CD4-positive, alpha-beta memory T cell (primary cell): Measurements from ENCODE around the gene AK5. TPM values are rescaled to one million over a fixed set of nuclear protein-coding genes. Genes with fewer than 3 reads are reported as not detected.
"Not testable (repeated sequence)": the region's sequence is repeated elsewhere in the genome, so short reads cannot be mapped to it uniquely, and the experiment has no call there.

Source experiments
- CTCF ChIA-PET: fragments of 350-600 bp; sonication (Branson Sonifier 250); formaldehyde crosslinking; loops from one replicate; lab custom pipeline; 2021; ENCODE audit warnings: inconsistent platforms; ENCODE audit not compliant: partially characterized antibody; lab: Charles Lee
- POLR2A ChIA-PET: fragments of 350-600 bp; sonication (Branson Sonifier 250); formaldehyde crosslinking; loops from one replicate; lab custom pipeline; 2021; ENCODE audit not compliant: partially characterized antibody; lab: Charles Lee
- DNase-seq, 5 donors: peaks; one replicate each; pipeline versions ENCODE4 v3.0.0 to v3.0.0-alpha.2; 2020 to 2022; ENCODE audit warnings: mixed read lengths in 1 of 5
- H3K27ac ChIP-seq: one replicate; pipeline ENCODE4 v1.7.0; 2013; ENCODE audit warnings: low read depth, low read length
- H3K27me3 ChIP-seq: 2 replicates; pipeline ENCODE4 v1.7.0; 2013; ENCODE audit warnings: mild to moderate bottlenecking, low read length, moderate library complexity; ENCODE audit not compliant: insufficient read depth
- H3K36me3 ChIP-seq: 2 replicates; pipeline ENCODE4 v1.7.0; 2013; ENCODE audit warnings: mild to moderate bottlenecking, low read length, moderate library complexity; ENCODE audit not compliant: insufficient read depth
- H3K4me1 ChIP-seq: 2 replicates; pipeline ENCODE4 v1.7.0; 2013; ENCODE audit warnings: mild to moderate bottlenecking, low read length, moderate library complexity; ENCODE audit not compliant: insufficient read depth
- H3K4me3 ChIP-seq, 2 donors: one replicate each; pipeline ENCODE4 v1.7.0; 2013; ENCODE audit warnings: low read length in 2 of 2, mild to moderate bottlenecking in 1 of 2
- H3K9me3 ChIP-seq, 2 donors: one replicate each; pipeline ENCODE4 v1.7.0; 2013; ENCODE audit warnings: low read length in 2 of 2, control low read depth in 1 of 2; ENCODE audit not compliant: control insufficient read depth in 1 of 2
- H3K27ac Mint-ChIP-seq, 7 donors: one replicate each; pipeline ENCODE4 v1.8.0; 2020 to 2021; ENCODE audit warnings: mixed read lengths in 7 of 7, mild to moderate bottlenecking in 6 of 7, inconsistent platforms in 3 of 7, moderate library complexity in 3 of 7
- H3K27me3 Mint-ChIP-seq, 2 donors: one replicate each; pipeline ENCODE4 v1.8.0; 2020 to 2021; ENCODE audit warnings: mixed read lengths in 2 of 2
- H3K36me3 Mint-ChIP-seq, 2 donors: one replicate each; pipeline ENCODE4 v1.8.0; 2020 to 2021; ENCODE audit warnings: mixed read lengths in 2 of 2, inconsistent platforms in 1 of 2, mild to moderate bottlenecking in 1 of 2
- H3K4me1 Mint-ChIP-seq, 4 donors: one replicate each; pipeline ENCODE4 v1.8.0; 2020 to 2021; ENCODE audit warnings: mixed read lengths in 4 of 4, mild to moderate bottlenecking in 1 of 4
- H3K4me3 Mint-ChIP-seq, 8 donors: one replicate each; pipeline ENCODE4 v1.8.0; 2020 to 2021; ENCODE audit warnings: mixed read lengths in 8 of 8, mild to moderate bottlenecking in 7 of 8, moderate library complexity in 6 of 8, inconsistent platforms in 3 of 8
- H3K9me3 Mint-ChIP-seq, 8 donors: one replicate each; pipeline ENCODE4 v1.8.0; 2020 to 2021; ENCODE audit warnings: mixed read lengths in 8 of 8, mild to moderate bottlenecking in 5 of 8, inconsistent platforms in 3 of 8, moderate library complexity in 1 of 8
- intact Hi-C: fragments of 100-400 bp; cut with micrococcal nuclease; formaldehyde crosslinking; loops from one replicate; pipeline ENCODE4 v1.15.1; 2023
- polyA plus RNA-seq, 2 donors: library from polyadenylated mRNA; unstranded; fragments of 300-500 nt; fragmentation: Illumina TruSeq; gene quantifications; one replicate each; pipeline ENCODE4 v1.2.3, GENCODE V29; 2021
- total RNA-seq, 2 experiments: library from RNA; stranded (reverse); gene quantifications; one replicate each; pipeline ENCODE4 v1.2.3, GENCODE V29; 2021

The AK5 gene
- total and polyA plus RNA-seq, 4 experiments from 2014 or later = 17.0 to 25.5 (median 19.3) TPM

- Mint-ChIP-seq H3K27ac (peak overlapping the region in 3 of 7 donors; percentile 16 to 76 (median 56)), H3K27me3 (no peaks in the 10 kb centered on the region), H3K9me3 (peaks cover 0 to 16% (median 1%) of the 10 kb centered on the region in 8 donors), H3K36me3 (peaks cover 2 to 13% of the 10 kb centered on the region in 2 donors), H3K4me3 (peak overlapping the region in 3 of 8 donors; percentile 10 to 37 (median 36)), H3K4me1 (peaks cover 7 to 18% (median 9%) of the 10 kb centered on the region in 4 donors)
- Histone ChIP-seq H3K9me3 (no peaks in the 10 kb centered on the region), H3K36me3 (no peaks in the 10 kb centered on the region), H3K27me3 (no peaks in the 10 kb centered on the region), H3K4me1 (peaks cover 11% of the 10 kb centered on the region), H3K4me3 (no peak overlapping the region), H3K27ac (no peak overlapping the region)
- no peak for DNase-seq
- POLR2A ChIA-PET = interaction anchor here (1.8 kb wide), 1 partner anchor 22 kb away, joined by 4 read pairs; the partner anchor contains the start of gene AK5
- CTCF ChIA-PET = no interaction called here
- intact Hi-C loops = no loop called here
Measured at GRCh38 chr1:77303387-77303786, 21.6 kb downstream of the AK5 start.

GRCh38 chr1:77308889-77309621, 27.2 kb downstream of the AK5 start:
- peak in 4 of 5 donors; percentile 4 to 10 (median 6) for DNase-seq

GRCh38 chr1:77310924-77311323, 29.1 kb downstream of the AK5 start:
- POLR2A ChIA-PET = interaction anchor here (0.6 kb wide), 1 partner anchor 10 kb away, joined by 3 read pairs; no protein-coding TSS in a partner anchor
- H3K36me3 Mint-ChIP-seq = peaks cover 2 to 4% of the 10 kb centered on the region in 2 donors
- Histone ChIP-seq H3K4me3 (no peak overlapping the region), H3K27ac (no peak overlapping the region), H3K9me3 (no peaks in the 10 kb centered on the region), H3K4me1 (peaks cover 21% of the 10 kb centered on the region), H3K36me3 (no peaks in the 10 kb centered on the region), H3K27me3 (no peaks in the 10 kb centered on the region)
- DNase-seq = no peak
- peaks cover 21 to 45% (median 32%) of the 10 kb centered on the region in 4 donors for H3K4me1 Mint-ChIP-seq
- H3K27ac Mint-ChIP-seq = peak overlapping the region in 2 of 7 donors; percentile 1 to 70
- intact Hi-C loops = no loop called here
- H3K27me3 Mint-ChIP-seq = peaks cover 1 to 3% of the 10 kb centered on the region in 2 donors
- H3K4me3 Mint-ChIP-seq = peak overlapping the region in 1 of 8 donors; percentile 61
- peaks cover 0 to 10% (median 1%) of the 10 kb centered on the region in 8 donors for H3K9me3 Mint-ChIP-seq
- CTCF ChIA-PET = interaction anchor here (1.0 to 1.4 kb wide), 3 partner anchors 11 to 149 kb away, joined by 3 read pairs; no protein-coding TSS in a partner anchor

More at GRCh38 chr1:77308889-77309621, 27.2 kb downstream of the AK5 start:
- Histone ChIP-seq H3K27me3 (no peaks in the 10 kb centered on the region), H3K9me3 (no peaks in the 10 kb centered on the region), H3K36me3 (no peaks in the 10 kb centered on the region), H3K4me3 (no peak overlapping the region), H3K27ac (no peak overlapping the region), H3K4me1 (peaks cover 21% of the 10 kb centered on the region)
- intact Hi-C loops = no loop called here
- Mint-ChIP-seq H3K9me3 (peaks cover 0 to 16% (median 2%) of the 10 kb centered on the region in 8 donors), H3K27ac (peak overlapping the region; percentile 14 to 82 (median 75)), H3K4me3 (peak overlapping the region; percentile 26 to 73 (median 64)), H3K4me1 (peaks cover 23 to 46% (median 33%) of the 10 kb centered on the region in 4 donors), H3K27me3 (peaks cover 1 to 3% of the 10 kb centered on the region in 2 donors), H3K36me3 (peaks cover 2 to 9% of the 10 kb centered on the region in 2 donors)
- CTCF ChIA-PET = interaction anchor here (1.0 to 1.9 kb wide), 3 partner anchors 9 to 224 kb away, joined by 3 to 10 read pairs (median 6); partner anchors contain the start of gene AK5
- POLR2A ChIA-PET = interaction anchor here (0.6 to 1.7 kb wide), 7 partner anchors 27 to 197 kb away, joined by 3 to 10 read pairs (median 3); partner anchors contain the start of genes AK5 and PIGK

GRCh38 chr1:77312364-77312763, 30.5 kb downstream of the AK5 start:
- H3K27me3 ChIP-seq, H3K4me3 ChIP-seq, H3K36me3 ChIP-seq, DNase-seq, H3K4me3 Mint-ChIP-seq, H3K9me3 Mint-ChIP-seq, H3K27me3 Mint-ChIP-seq, POLR2A ChIA-PET, H3K36me3 Mint-ChIP-seq, H3K27ac ChIP-seq, H3K9me3 ChIP-seq: not testable (repeated sequence)
- peaks cover 21% of the 10 kb centered on the region for H3K4me1 ChIP-seq
- peak overlapping the region in 2 of 7 donors; percentile 18 to 77 for H3K27ac Mint-ChIP-seq
- CTCF ChIA-PET = interaction anchor here (0.7 to 3.0 kb wide), 5 partner anchors 13 to 225 kb away, joined by 3 to 13 read pairs (median 3); no protein-coding TSS in a partner anchor
- H3K4me1 Mint-ChIP-seq = peaks cover 21 to 44% (median 31%) of the 10 kb centered on the region in 4 donors
- intact Hi-C loops = loop anchor here (2.0 kb wide), 1 partner anchor 222 kb away; no protein-coding TSS in a partner anchor

GRCh38 chr1:77313491-77313890, 31.7 kb downstream of the AK5 start:
- Mint-ChIP-seq H3K27me3 (peaks cover 1 to 3% of the 10 kb centered on the region in 2 donors), H3K36me3 (peaks cover 2 to 8% of the 10 kb centered on the region in 2 donors), H3K4me1 (peaks cover 18 to 34% (median 26%) of the 10 kb centered on the region in 4 donors), H3K27ac (peak overlapping the region in 1 of 7 donors; percentile 37), H3K9me3 (peaks cover 0 to 3% (median 0%) of the 10 kb centered on the region in 8 donors), H3K4me3 (peak overlapping the region in 1 of 8 donors; percentile 26)
- ChIA-PET CTCF (interaction anchor here (1.0 to 3.0 kb wide), 9 partner anchors 14 to 224 kb away, joined by 3 to 13 read pairs (median 4); no protein-coding TSS in a partner anchor), POLR2A (interaction anchor here (2.2 kb wide), 1 partner anchor 32 kb away, joined by 10 read pairs; the partner anchor contains the start of gene AK5)
- no peak overlapping the region for H3K4me3 ChIP-seq
- intact Hi-C loops = loop anchor here (1.0 to 2.0 kb wide), 3 partner anchors 94 to 221 kb away; partner anchors contain the start of gene PIGK
- no peak overlapping the region for H3K27ac ChIP-seq
- peaks cover 17% of the 10 kb centered on the region for H3K4me1 ChIP-seq
- H3K9me3 ChIP-seq = no peaks in the 10 kb centered on the region
- no peaks in the 10 kb centered on the region for H3K27me3 ChIP-seq
- H3K36me3 ChIP-seq = no peaks in the 10 kb centered on the region
- DNase-seq = peak; percentile 12 to 25 (median 24)

GRCh38 chr1:77316006-77316405, 34.2 kb downstream of the AK5 start:
- Histone ChIP-seq H3K36me3 (no peaks in the 10 kb centered on the region), H3K9me3 (no peaks in the 10 kb centered on the region), H3K4me1 (no peaks in the 10 kb centered on the region), H3K4me3 (no peak overlapping the region), H3K27ac (no peak overlapping the region), H3K27me3 (no peaks in the 10 kb centered on the region)
- H3K4me3 Mint-ChIP-seq = no peak overlapping the region
- peaks cover 1 to 3% of the 10 kb centered on the region in 2 donors for H3K27me3 Mint-ChIP-seq
- H3K4me1 Mint-ChIP-seq = peaks cover 7 to 20% (median 11%) of the 10 kb centered on the region in 4 donors
- ChIA-PET CTCF (no interaction called here), POLR2A (no interaction called here)
- peaks cover 0 to 4% (median 0%) of the 10 kb centered on the region in 8 donors for H3K9me3 Mint-ChIP-seq
- no peak overlapping the region for H3K27ac Mint-ChIP-seq
- peaks cover 2 to 18% of the 10 kb centered on the region in 2 donors for H3K36me3 Mint-ChIP-seq
- intact Hi-C loops = no loop called here
- DNase-seq = no peak
